H1 (cell line): ENCODE measurements around the gene KRT76. TPM values are rescaled to one million over a fixed set of nuclear protein-coding genes. Genes with fewer than 3 reads are reported as not detected.

ENCODE experiments used
- CTCF ChIA-PET: fragments of 300-600 bp; sonication (Branson Sonifier 250); formaldehyde crosslinking; loops from one replicate; lab custom pipeline; 2021; ENCODE audit not compliant: partially characterized antibody; lab: Charles Lee
- POLR2A ChIA-PET: fragments of 300-600 bp; sonication (Branson Sonifier 250); formaldehyde crosslinking; loops from one replicate; lab custom pipeline; 2021; ENCODE audit warnings: inconsistent platforms; ENCODE audit not compliant: partially characterized antibody; lab: Charles Lee
- DNase-seq, 2 experiments: peaks; one replicate each; pipeline versions ENCODE4 v3.0.0 to v3.0.0-alpha.2; 2010 to 2022; ENCODE audit warnings: low spot score in 2 of 2, low read depth in 1 of 2, mixed read lengths in 1 of 2
- FAIRE-seq: peaks from 2 replicates; lab custom pipeline; 2011; peaks lifted over from hg19 to GRCh38; lab: Jason Lieb, UNC
- H2AFZ ChIP-seq: 2 replicates; pipeline ENCODE4 v1.8.1; 2012; ENCODE audit warnings: low read length, inconsistent platforms
- H2AK5ac ChIP-seq: 2 replicates; pipeline ENCODE4 v1.6.1; 2013; ENCODE audit warnings: low read depth, low read length
- H2BK120ac ChIP-seq: replicated peaks from 2 replicates; pipeline ENCODE3; 2013; ENCODE audit warnings: low read depth, low read length, inconsistent platforms
- H2BK12ac ChIP-seq: 2 replicates; pipeline ENCODE4 v1.6.1; 2013; ENCODE audit warnings: low read depth, low read length
- H2BK15ac ChIP-seq: 2 replicates; pipeline ENCODE4 v1.6.1; 2013; ENCODE audit warnings: low read length
- H2BK20ac ChIP-seq: 2 replicates; pipeline ENCODE4 v1.6.1; 2013; ENCODE audit warnings: low read length
- H2BK5ac ChIP-seq: 2 replicates; pipeline ENCODE4 v1.6.1; 2013; ENCODE audit warnings: low read depth, low read length
- H3K14ac ChIP-seq: 2 replicates; pipeline ENCODE4 v1.6.1; 2013; ENCODE audit warnings: inconsistent platforms; ENCODE audit not compliant: insufficient read length
- H3K18ac ChIP-seq: 2 replicates; pipeline ENCODE4 v1.6.1; 2013; ENCODE audit warnings: low read length; ENCODE audit errors: extremely low read depth
- H3K23ac ChIP-seq: 2 replicates; pipeline ENCODE4 v1.6.1; 2013; ENCODE audit warnings: inconsistent platforms; ENCODE audit not compliant: insufficient read length
- H3K23me2 ChIP-seq: 2 replicates; pipeline ENCODE4 v1.6.1; 2013; ENCODE audit warnings: low read depth, low read length
- H3K27ac ChIP-seq: 2 replicates; pipeline ENCODE4 v1.6.1; 2011; ENCODE audit warnings: low read depth, low read length, inconsistent platforms
- H3K27me3 ChIP-seq, 4 experiments: replicated peaks in 1 of 4; 1 replicate in 1 of 4; 2 replicates in 3 of 4; pipeline versions ENCODE4 v1.6.1 to v1.8.1; 2011 to 2013; ENCODE audit warnings: low read length in 3 of 4, mild to moderate bottlenecking in 3 of 4, inconsistent platforms in 2 of 4, mixed read lengths in 2 of 4, moderate library complexity in 1 of 4; ENCODE audit not compliant: control insufficient read depth in 3 of 4, insufficient read depth in 3 of 4; ENCODE audit errors: extremely low read depth in 1 of 4
- H3K36me3 ChIP-seq, 4 experiments: 2 replicates each; pipeline versions ENCODE4 v1.6.1 to v1.8.1; 2011 to 2013; ENCODE audit warnings: mild to moderate bottlenecking in 4 of 4, low read length in 3 of 4, moderate library complexity in 2 of 4, control low read depth in 1 of 4, inconsistent platforms in 1 of 4; ENCODE audit not compliant: insufficient read depth in 4 of 4, control insufficient read depth in 2 of 4
- H3K4ac ChIP-seq: replicated peaks from 2 replicates; pipeline ENCODE3; 2013; ENCODE audit warnings: low read length, low read depth, mixed read lengths, inconsistent platforms; ENCODE audit not compliant: insufficient read length
- H3K4me1 ChIP-seq, 4 experiments: replicated peaks in 1 of 4; 1 replicate in 1 of 4; 2 replicates in 3 of 4; pipeline versions ENCODE4 v1.6.1 to v1.8.1; 2011 to 2013; ENCODE audit warnings: low read length in 3 of 4, inconsistent platforms in 2 of 4, mixed read lengths in 1 of 4; ENCODE audit not compliant: insufficient read depth in 4 of 4, control insufficient read depth in 3 of 4
- H3K4me2 ChIP-seq, 2 experiments: 2 replicates each; pipeline versions ENCODE4 v1.6.1 to v1.8.1; 2011 to 2013; ENCODE audit warnings: low read depth in 2 of 2, low read length in 2 of 2, control low read depth in 1 of 2, inconsistent platforms in 1 of 2, mild to moderate bottlenecking in 1 of 2; ENCODE audit not compliant: insufficient read depth in 1 of 2
- H3K4me3 ChIP-seq, 4 experiments: fragments of 200-600, 300-600 bp in 1 of 4; sonication (generic), shearing (Covaris generic), sonication (Bioruptor Twin) in 1 of 4; 2 replicates each; pipeline versions ENCODE4 v1.5.1 to v1.8.1; 2011 to 2016; ENCODE audit warnings: low read length in 4 of 4, low read depth in 3 of 4, control low read depth in 2 of 4, inconsistent platforms in 2 of 4, mild to moderate bottlenecking in 2 of 4, mixed read lengths in 1 of 4, moderate library complexity in 1 of 4; ENCODE audit not compliant: insufficient read depth in 2 of 4; ENCODE audit errors: extremely low read depth in 1 of 4
- H3K56ac ChIP-seq: replicated peaks from 2 replicates; pipeline ENCODE3; 2013; ENCODE audit warnings: low read depth, mild to moderate bottlenecking, mixed read lengths, low read length, inconsistent platforms; ENCODE audit not compliant: insufficient read length
- H3K79me1 ChIP-seq: 2 replicates; pipeline ENCODE4 v1.6.1; 2013; ENCODE audit warnings: low read depth, low read length, control low read depth
- H3K79me2 ChIP-seq, 2 experiments: 2 replicates each; pipeline versions ENCODE4 v1.6.1 to v1.8.1; 2012 to 2013; ENCODE audit warnings: low read length in 2 of 2, mild to moderate bottlenecking in 2 of 2, inconsistent platforms in 1 of 2; ENCODE audit not compliant: insufficient read depth in 2 of 2, control insufficient read depth in 1 of 2
- H3K9ac ChIP-seq, 4 experiments: replicated peaks in 1 of 4; 1 replicate in 1 of 4; 2 replicates in 3 of 4; pipeline versions ENCODE4 v1.6.1 to v1.8.1; 2011 to 2013; ENCODE audit warnings: low read depth in 3 of 4, low read length in 3 of 4, control low read depth in 2 of 4, mild to moderate bottlenecking in 2 of 4, moderate library complexity in 2 of 4, inconsistent platforms in 1 of 4; ENCODE audit errors: extremely low read depth in 1 of 4
- H3K9me3 ChIP-seq, 2 experiments: 2 replicates each; pipeline versions ENCODE4 v1.6.1 to v1.8.1; 2012 to 2013; ENCODE audit warnings: mild to moderate bottlenecking in 2 of 2, moderate library complexity in 2 of 2, control low read depth in 1 of 2, inconsistent platforms in 1 of 2, low read depth in 1 of 2, low read length in 1 of 2, mixed read lengths in 1 of 2; ENCODE audit not compliant: insufficient read depth in 2 of 2
- H4K20me1 ChIP-seq, 2 experiments: replicated peaks in 1 of 2; 2 replicates each; pipeline versions ENCODE3 to v1.8.1; 2011 to 2013; ENCODE audit warnings: inconsistent platforms in 2 of 2, low read length in 2 of 2, mild to moderate bottlenecking in 1 of 2; ENCODE audit not compliant: insufficient read depth in 2 of 2, control insufficient read depth in 1 of 2
- H4K5ac ChIP-seq: 2 replicates; pipeline ENCODE4 v1.6.1; 2013; ENCODE audit warnings: low read length, low read depth, mixed read lengths, inconsistent platforms; ENCODE audit not compliant: insufficient read length
- H4K8ac ChIP-seq: 2 replicates; pipeline ENCODE4 v1.8.0; 2013; ENCODE audit warnings: mild to moderate bottlenecking, moderate library complexity, low read length, inconsistent platforms; ENCODE audit not compliant: insufficient read depth; ENCODE audit errors: extremely low read depth
- H4K91ac ChIP-seq: replicated peaks from 2 replicates; pipeline ENCODE3; 2013; ENCODE audit warnings: low read length, mixed read lengths, inconsistent platforms; ENCODE audit not compliant: insufficient read length
- BRCA1 ChIP-seq: IDR thresholded peaks from 2 replicates; pipeline ENCODE4 v1.6.1; 2012; ENCODE audit warnings: low read depth, low read length, improper control_type of control experiment
- EGR1 ChIP-seq: IDR thresholded peaks from 2 replicates; pipeline ENCODE4 v1.6.1; 2011; ENCODE audit warnings: low read depth, low read length, borderline replicate concordance
- JUN ChIP-seq: IDR thresholded peaks from 2 replicates; pipeline ENCODE4 v1.6.1; 2011; ENCODE audit warnings: low read depth, mild to moderate bottlenecking, improper control_type of control experiment, low read length
- RAD21 ChIP-seq, 2 experiments: IDR thresholded peaks in 1 of 2; conservative IDR thresholded peaks in 1 of 2; 2 replicates each; pipeline ENCODE4 v1.6.1; 2011; ENCODE audit warnings: low read depth in 2 of 2, low read length in 2 of 2, improper control_type of control experiment in 1 of 2, inconsistent platforms in 1 of 2, mild to moderate bottlenecking in 1 of 2, moderate library complexity in 1 of 2
- WGBS, 2 experiments: shearing (Covaris generic) in 1 of 2; methylation state at CpG; one replicate each; pipeline versions ENCODE4 v1.1.6 to v1.1.7; 2013 to 2015; ENCODE audit warnings: low lambda C conversion rate in 2 of 2, mixed read lengths in 2 of 2, inconsistent platforms in 1 of 2, low coverage in 1 of 2, missing lambda C conversion rate in 1 of 2; ENCODE audit not compliant: insufficient replicate concordance in 2 of 2, insufficient coverage in 1 of 2, insufficient read length in 1 of 2; ENCODE audit errors: extremely low coverage in 1 of 2, missing lambda C conversion rate in 1 of 2; 5-methylcytosine and 5-hydroxymethylcytosine counted together
- polyA plus RNA-seq, 7 experiments: library from polyadenylated mRNA; depleted of rRNA in 3 of 7; stranded (reverse) in 5 of 7; unstranded in 2 of 7; fragments of >200 nt in 5 of 7; fragments of 200-250 nt in 2 of 7; gene quantifications; 1 replicate in 5 of 7; 2 replicates in 1 of 7; 4 replicates in 1 of 7; pipeline versions ENCODE4 v1.2.1 to v1.2.3, GENCODE V29; 2011 to 2013; ENCODE audit warnings: missing spikeins in 2 of 7, mixed read lengths in 2 of 7
- total RNA-seq: library from RNA; stranded (reverse); fragmentation: NEBNext Ultra II Directional; extraction: Animal tissue kit (Norgen Biotek cat#: 25700); gene quantifications from 2 replicates; pipeline ENCODE4 v1.2.1, GENCODE V29; 2021

Gene KRT76
- total and polyA plus RNA-seq, 2 of the 8 experiments (the other 6 are each of a cell fraction or from before 2014, with no cell fraction given): not detected

GRCh38 chr12:52772772-52773171 lies 4.4 kb downstream of the KRT76 start:
- Histone ChIP-seq H4K8ac (no peak overlapping the region), H4K20me1 (no peaks in the 10 kb centered on the region), H3K9ac (no peak overlapping the region), H3K18ac (no peak overlapping the region), H3K4ac (no peak overlapping the region), H3K79me1 (no peaks in the 10 kb centered on the region), H3K4me3 (no peak overlapping the region), H3K4me1 (no peaks in the 10 kb centered on the region), H2BK15ac (no peak overlapping the region), H3K9me3 (no peaks in the 10 kb centered on the region), H3K14ac (no peak overlapping the region), H2AFZ (no peak overlapping the region), H3K79me2 (no peaks in the 10 kb centered on the region), H3K36me3 (no peaks in the 10 kb centered on the region), H2BK120ac (no peak overlapping the region), H4K91ac (no peak overlapping the region), H2BK5ac (no peak overlapping the region), H3K4me2 (no peak overlapping the region), H3K27me3 (0 out of 7 replicates have a peak, but pooled peaks cover 0 to 2% (median 0%) of the 10 kb centered on the region in 4 experiments), H3K23ac (no peak overlapping the region), H3K23me2 (no peaks in the 10 kb centered on the region), H2AK5ac (no peak overlapping the region), H3K56ac (no peak overlapping the region), H3K27ac (no peak overlapping the region), H2BK20ac (no peak overlapping the region), H4K5ac (no peak overlapping the region), H2BK12ac (no peak overlapping the region)
- ChIA-PET POLR2A (no interaction called here), CTCF (interaction anchor here (0.6 to 0.7 kb wide), 4 partner anchors 98 to 410 kb away, joined by 3 to 4 read pairs (median 3); no protein-coding TSS in a partner anchor)
- DNase-seq (no peak), FAIRE-seq (no peak)
- 91% methylated on average over 3 of the region's 3 CpGs; no CpG with 5 or more reads in 1 of the 2 experiments for WGBS, 2 experiments
- no peak for TF ChIP-seq JUN
- no peak for TF ChIP-seq BRCA1
- no peak for TF ChIP-seq RAD21 (IDR thresholded peaks at IDR 0.05 in 1 of 2, conservative IDR thresholded peaks at IDR 0.05 in 1 of 2; ENCODE audit: low read depth in 2 of 2, low read length in 2 of 2)
- TF ChIP-seq EGR1: no peak
